ENCODE data around the gene CAMTA1.

The CAMTA1 gene

DNA sequence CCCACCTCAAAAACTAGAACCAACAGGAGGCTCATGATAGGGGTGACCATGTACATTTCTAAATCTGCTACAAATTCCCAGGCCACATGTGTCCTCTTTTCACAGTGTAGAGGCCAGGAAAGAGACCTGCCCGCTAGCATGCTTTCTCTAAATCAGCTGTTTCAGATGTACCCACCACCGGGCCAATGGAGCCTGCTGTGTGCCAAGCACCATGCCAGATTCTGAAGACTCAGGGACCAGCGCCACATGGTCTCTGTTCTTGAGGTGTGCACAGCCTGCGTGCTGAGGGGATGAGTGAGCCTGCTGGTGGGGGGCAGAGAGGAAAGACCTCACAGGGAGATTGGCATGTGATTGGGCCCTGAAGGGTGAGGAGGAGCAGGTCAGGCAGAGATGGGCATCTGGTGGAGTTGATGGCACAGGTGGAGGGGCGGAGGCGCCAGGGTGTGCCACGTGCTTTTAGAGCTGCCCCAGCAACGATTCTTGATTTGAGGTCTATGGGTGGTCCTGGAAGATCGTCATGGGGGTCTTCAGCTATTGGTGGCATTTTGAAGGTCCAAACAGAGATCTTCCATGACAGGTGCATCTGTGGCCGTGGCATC is 500.7 kb downstream of the CAMTA1 start:
- H3K4me3 ChIP-seq (ENCODE audit: low read length), result no peak overlapping the region
- H3K9me2 ChIP-seq (replicated peaks; ENCODE audit: insufficient read depth, low read length), result no peaks in the 10 kb centered on the region
- H3K36me3 ChIP-seq (replicated peaks; ENCODE audit: insufficient read depth, low read length), result no peaks in the 10 kb centered on the region
- no peak overlapping the region for H3K9ac ChIP-seq (ENCODE audit: low read length)
- H3K9me3 ChIP-seq (replicated peaks; ENCODE audit: insufficient read depth, low read length), result no peaks in the 10 kb centered on the region
- H3K27me3 ChIP-seq (replicated peaks; ENCODE audit: insufficient read depth, low read length), result peaks cover 94% of the 10 kb centered on the region
- no peaks in the 10 kb centered on the region for H3K79me2 ChIP-seq (ENCODE audit: low read length)
- no peaks in the 10 kb centered on the region for H3F3A ChIP-seq (ENCODE audit: insufficient read depth, low read length)
- no peak for TF ChIP-seq EZH2phosphoT487 (IDR thresholded peaks at IDR 0.05; ENCODE audit: low read length)
- TF ChIP-seq EZH2 (optimal IDR thresholded peaks at IDR 0.05; ENCODE audit: low read depth, low read length), result no peak
- TF ChIP-seq, protein P1, sequence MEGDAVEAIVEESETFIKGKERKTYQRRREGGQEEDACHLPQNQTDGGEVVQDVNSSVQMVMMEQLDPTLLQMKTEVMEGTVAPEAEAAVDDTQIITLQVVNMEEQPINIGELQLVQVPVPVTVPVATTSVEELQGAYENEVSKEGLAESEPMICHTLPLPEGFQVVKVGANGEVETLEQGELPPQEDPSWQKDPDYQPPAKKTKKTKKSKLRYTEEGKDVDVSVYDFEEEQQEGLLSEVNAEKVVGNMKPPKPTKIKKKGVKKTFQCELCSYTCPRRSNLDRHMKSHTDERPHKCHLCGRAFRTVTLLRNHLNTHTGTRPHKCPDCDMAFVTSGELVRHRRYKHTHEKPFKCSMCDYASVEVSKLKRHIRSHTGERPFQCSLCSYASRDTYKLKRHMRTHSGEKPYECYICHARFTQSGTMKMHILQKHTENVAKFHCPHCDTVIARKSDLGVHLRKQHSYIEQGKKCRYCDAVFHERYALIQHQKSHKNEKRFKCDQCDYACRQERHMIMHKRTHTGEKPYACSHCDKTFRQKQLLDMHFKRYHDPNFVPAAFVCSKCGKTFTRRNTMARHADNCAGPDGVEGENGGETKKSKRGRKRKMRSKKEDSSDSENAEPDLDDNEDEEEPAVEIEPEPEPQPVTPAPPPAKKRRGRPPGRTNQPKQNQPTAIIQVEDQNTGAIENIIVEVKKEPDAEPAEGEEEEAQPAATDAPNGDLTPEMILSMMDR (IDR thresholded peaks at IDR 0.05; ENCODE audit: low read length), result no peak
- no peak overlapping the region for H3K27ac ChIP-seq (ENCODE audit: low read length)
- DNase-seq, result no peak
- no peak overlapping the region for H3K4me2 ChIP-seq (ENCODE audit: low read depth, low read length)
- H4K20me1 ChIP-seq (ENCODE audit: insufficient read depth, low read length), result no peaks in the 10 kb centered on the region
- no peaks in the 10 kb centered on the region for H3K4me1 ChIP-seq (ENCODE audit: low read length)
- H2AFZ ChIP-seq (ENCODE audit: low read length), result no peak overlapping the region

DNA sequence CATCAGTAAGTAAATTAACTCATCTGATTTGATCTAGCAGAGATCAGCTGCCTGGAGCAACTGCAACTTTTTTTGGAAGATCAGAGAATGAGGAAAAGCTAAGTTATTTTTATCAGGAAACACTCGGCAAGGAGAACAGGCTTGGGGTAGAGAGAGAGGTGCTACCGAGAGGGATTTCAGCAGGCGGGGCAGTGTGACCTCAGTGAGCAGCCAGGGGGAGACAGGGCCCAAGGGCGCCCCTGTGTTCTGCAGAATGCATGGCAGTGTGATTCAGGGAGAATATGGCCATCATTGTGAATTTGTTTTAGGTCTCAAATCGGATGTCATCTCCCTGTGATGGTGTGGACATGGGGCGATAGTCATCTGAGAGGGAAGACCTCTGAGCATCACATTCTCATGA is 501.8 kb downstream of the CAMTA1 start:
- Histone ChIP-seq H3K79me2 (ENCODE audit: low read length) (no peaks in the 10 kb centered on the region), H4K20me1 (ENCODE audit: insufficient read depth, low read length) (no peaks in the 10 kb centered on the region), H3K36me3 (replicated peaks; ENCODE audit: insufficient read depth, low read length) (no peaks in the 10 kb centered on the region), H3K4me3 (ENCODE audit: low read length) (no peak overlapping the region), H3K9me2 (replicated peaks; ENCODE audit: insufficient read depth, low read length) (no peaks in the 10 kb centered on the region), H3K4me1 (ENCODE audit: low read length) (no peaks in the 10 kb centered on the region), H3F3A (ENCODE audit: insufficient read depth, low read length) (no peaks in the 10 kb centered on the region), H2AFZ (ENCODE audit: low read length) (no peak overlapping the region), H3K9me3 (replicated peaks; ENCODE audit: insufficient read depth, low read length) (no peaks in the 10 kb centered on the region), H3K9ac (ENCODE audit: low read length) (no peak overlapping the region), H3K27me3 (replicated peaks; ENCODE audit: insufficient read depth, low read length) (peaks cover 95% of the 10 kb centered on the region), H3K27ac (ENCODE audit: low read length) (no peak overlapping the region), H3K4me2 (ENCODE audit: low read depth, low read length) (no peak overlapping the region)
- no peak for TF ChIP-seq EZH2phosphoT487 (IDR thresholded peaks at IDR 0.05; ENCODE audit: low read length)
- TF ChIP-seq EZH2 (optimal IDR thresholded peaks at IDR 0.05; ENCODE audit: low read depth, low read length), result no peak
- TF ChIP-seq, protein P1 (IDR thresholded peaks at IDR 0.05; ENCODE audit: low read length), result no peak
- DNase-seq, result no peak

DNA sequence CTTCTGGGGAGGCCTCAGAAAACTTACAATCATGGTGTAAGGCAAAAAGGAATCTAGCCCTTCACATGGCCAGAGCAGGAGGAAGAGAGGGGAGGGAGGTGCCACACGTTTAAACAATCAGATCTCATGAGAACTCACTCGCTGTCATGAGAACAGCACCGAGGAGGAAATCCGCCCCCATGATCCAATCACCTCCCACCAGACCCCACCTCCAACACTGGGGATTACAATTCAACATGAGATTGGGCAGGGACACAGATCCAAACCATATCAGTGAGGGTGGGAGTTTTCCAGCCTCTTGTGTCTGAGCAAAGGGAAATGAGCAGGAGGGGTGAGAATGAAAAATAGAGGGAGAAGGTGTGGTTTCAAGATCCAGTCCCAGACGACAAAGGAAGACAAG is 503.7 kb downstream of the CAMTA1 start:
- H2AFZ ChIP-seq (ENCODE audit: low read length), result no peak overlapping the region
- no peak overlapping the region for H3K4me2 ChIP-seq (ENCODE audit: low read depth, low read length)
- H3K9me2 ChIP-seq (replicated peaks; ENCODE audit: insufficient read depth, low read length), result no peaks in the 10 kb centered on the region
- H4K20me1 ChIP-seq (ENCODE audit: insufficient read depth, low read length), result no peaks in the 10 kb centered on the region
- no peak overlapping the region for H3K27ac ChIP-seq (ENCODE audit: low read length)
- DNase-seq, result no peak
- H3K4me1 ChIP-seq (ENCODE audit: low read length), result no peaks in the 10 kb centered on the region
- H3K79me2 ChIP-seq (ENCODE audit: low read length), result no peaks in the 10 kb centered on the region
- no peak overlapping the region for H3K4me3 ChIP-seq (ENCODE audit: low read length)
- no peaks in the 10 kb centered on the region for H3K9me3 ChIP-seq (replicated peaks; ENCODE audit: insufficient read depth, low read length)
- TF ChIP-seq, protein P1 (IDR thresholded peaks at IDR 0.05; ENCODE audit: low read length), result no peak
- TF ChIP-seq EZH2 (optimal IDR thresholded peaks at IDR 0.05; ENCODE audit: low read depth, low read length), result no peak
- TF ChIP-seq EZH2phosphoT487 (IDR thresholded peaks at IDR 0.05; ENCODE audit: low read length), result no peak
- no peaks in the 10 kb centered on the region for H3F3A ChIP-seq (ENCODE audit: insufficient read depth, low read length)
- H3K9ac ChIP-seq (ENCODE audit: low read length), result no peak overlapping the region
- peaks cover 96% of the 10 kb centered on the region for H3K27me3 ChIP-seq (replicated peaks; ENCODE audit: insufficient read depth, low read length)
- H3K36me3 ChIP-seq (replicated peaks; ENCODE audit: insufficient read depth, low read length), result no peaks in the 10 kb centered on the region
